ENCODE results near the gene SYNDIG1. TPM values are rescaled to one million over a fixed set of nuclear protein-coding genes. Genes with fewer than 3 reads are reported as not detected.

The SYNDIG1 gene
- total and polyA plus RNA-seq, 9 of the 15 experiments (the other 6 are each of a cell fraction or from before 2014, with no cell fraction given), result not detected

DNA sequence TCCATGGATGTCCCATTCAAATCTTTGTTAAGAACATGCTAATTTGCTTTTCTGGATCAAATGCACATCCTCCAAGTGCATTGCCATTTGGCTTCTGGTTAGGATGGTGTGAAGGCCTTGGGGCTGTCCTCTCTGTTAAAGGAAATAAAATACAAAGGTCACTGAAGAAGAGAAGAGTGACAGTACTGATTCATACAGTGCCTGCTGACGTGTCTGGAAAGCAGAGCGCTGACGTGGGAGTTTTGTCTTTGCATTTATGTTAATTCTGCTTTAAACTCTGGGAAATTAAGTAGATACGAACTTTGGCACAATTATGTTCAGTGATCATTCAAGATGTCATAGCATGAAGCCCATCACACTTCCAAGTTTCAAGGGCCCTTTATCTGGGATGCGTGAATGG is 33.2 kb downstream of the SYNDIG1 start:
- H4K20me1 ChIP-seq (replicated peaks; ENCODE audit: control insufficient read depth, insufficient read depth, low read length), result no peaks in the 10 kb centered on the region
- H3K9me3 ChIP-seq (replicated peaks; ENCODE audit: control insufficient read depth, insufficient read depth, low read depth, low read length), result no peaks in the 10 kb centered on the region
- H3K4me1 ChIP-seq (replicated peaks in 1 of 2; ENCODE audit: control insufficient read depth in 2 of 2, insufficient read depth in 2 of 2, low read length in 2 of 2), result no peaks in the 10 kb centered on the region
- FAIRE-seq (no peak), ATAC-seq (no peak), DNase-seq (ENCODE audit: extremely low read depth in 1 of 4, low spot score in 3 of 4) (no peak)
- CTCF ChIA-PET (ENCODE audit: low intra/inter-chr PET ratio), result no interaction called here
- no peaks in the 10 kb centered on the region for H3K79me2 ChIP-seq (ENCODE audit: control insufficient read depth, insufficient read depth, low read length)
- no peaks in the 10 kb centered on the region for H3K36me3 ChIP-seq (ENCODE audit: control insufficient read depth, insufficient read depth, low read length)
- no peak overlapping the region for H3K9ac ChIP-seq (ENCODE audit: insufficient read depth in 1 of 2, low read depth in 2 of 2, low read length in 2 of 2)
- no peak overlapping the region for H3K4me3 ChIP-seq
- H3K27ac ChIP-seq (ENCODE audit: extremely low read depth, low read depth, low read length), result no peak overlapping the region
- in situ Hi-C loops (cut with MboI), result no loop called here
- H3K4me2 ChIP-seq (ENCODE audit: insufficient read depth, low read length), result no peak overlapping the region
- POLR2A ChIA-PET, result no interaction called here
- intact Hi-C loops (cut with micrococcal nuclease), result no loop called here
- BruUV-seq (replicated peaks), result no TSS peak
- no peaks in the 10 kb centered on the region; a peak in 1 of 5 replicates for H3K27me3 ChIP-seq (ENCODE audit: control insufficient read depth in 2 of 2, insufficient read depth in 2 of 2, low read length in 2 of 2)
- TF ChIP-seq NR2F6 (CRISPR knock-in tag; IDR thresholded peaks at IDR 0.05), result no peak
- TF ChIP-seq KLF6 (CRISPR knock-in tag; IDR thresholded peaks at IDR 0.05; ENCODE audit: borderline replicate concordance), result no peak
- TF ChIP-seq ZNF324 (CRISPR knock-in tag; IDR thresholded peaks at IDR 0.05), result no peak
- no peak for TF ChIP-seq NBN (IDR thresholded peaks at IDR 0.05; ENCODE audit: low read depth)
- TF ChIP-seq CBFB (CRISPR knock-in tag; IDR thresholded peaks at IDR 0.05), result no peak
- TF ChIP-seq, protein P1, sequence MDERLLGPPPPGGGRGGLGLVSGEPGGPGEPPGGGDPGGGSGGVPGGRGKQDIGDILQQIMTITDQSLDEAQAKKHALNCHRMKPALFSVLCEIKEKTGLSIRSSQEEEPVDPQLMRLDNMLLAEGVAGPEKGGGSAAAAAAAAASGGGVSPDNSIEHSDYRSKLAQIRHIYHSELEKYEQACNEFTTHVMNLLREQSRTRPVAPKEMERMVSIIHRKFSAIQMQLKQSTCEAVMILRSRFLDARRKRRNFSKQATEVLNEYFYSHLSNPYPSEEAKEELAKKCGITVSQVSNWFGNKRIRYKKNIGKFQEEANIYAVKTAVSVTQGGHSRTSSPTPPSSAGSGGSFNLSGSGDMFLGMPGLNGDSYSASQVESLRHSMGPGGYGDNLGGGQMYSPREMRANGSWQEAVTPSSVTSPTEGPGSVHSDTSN (CRISPR knock-in tag; IDR thresholded peaks at IDR 0.05; ENCODE audit: low read depth), result no peak
- TF ChIP-seq, protein P1 (tag; conservative IDR thresholded peaks at IDR 0.05; ENCODE audit: low read depth), result no peak
- TF ChIP-seq ZNF75A (CRISPR knock-in tag; IDR thresholded peaks at IDR 0.05), result no peak
- no peaks in the 10 kb centered on the region for H3K9me1 ChIP-seq (ENCODE audit: control insufficient read depth, insufficient read depth, low read length)
- H2AFZ ChIP-seq (ENCODE audit: low read depth, low read length), result no peak overlapping the region
- WGBS (ENCODE audit: insufficient coverage, low coverage, missing lambda C conversion rate), result 0% methylated on average over 5 of the region's 5 CpGs
